GM23338 (cell line): Measurements from ENCODE around the gene TCERG1L.

ENCODE experiments used
- EZH2 ChIP-seq: fragments of 200-600 bp; sonication (generic); IDR thresholded peaks from one replicate; pipeline ENCODE4 v1.8.0; 2017; ENCODE audit warnings: antibody characterized with exemption, mild to moderate bottlenecking, low read depth; ENCODE audit not compliant: unreplicated experiment
- POLR2AphosphoS5 ChIP-seq: IDR thresholded peaks from 2 replicates; pipeline ENCODE4 v1.6.1; 2016; ENCODE audit warnings: antibody characterized with exemption, low read depth
- ZNF114 ChIP-seq: fragments of 250-450 bp; sonication (Bioruptor Pico); IDR thresholded peaks from 2 replicates; pipeline ENCODE4 v1.5.0; 2020; ENCODE audit warnings: mild to moderate bottlenecking, moderate library complexity
- TF ChIP-seq, protein P1 (sequence below), 2 experiments: fragments of 200-600 bp in 1 of 2; sonication (generic) in 1 of 2; conservative IDR thresholded peaks; 2 replicates each; pipeline versions ENCODE4 v1.5.1 to v1.6.1; 2016 to 2017; ENCODE audit warnings: antibody characterized with exemption in 2 of 2, low read depth in 2 of 2, mild to moderate bottlenecking in 2 of 2, moderate library complexity in 1 of 2
- TF ChIP-seq, protein P2 (sequence below): IDR thresholded peaks from one replicate; pipeline ENCODE4 v1.6.1; 2018; ENCODE audit warnings: antibody characterized with exemption; ENCODE audit not compliant: unreplicated experiment

GRCh38 chr10:131207584-131208532 lies 103.7 kb downstream of the TCERG1L start:
- no peak for TF ChIP-seq POLR2AphosphoS5
- TF ChIP-seq, protein P1, sequence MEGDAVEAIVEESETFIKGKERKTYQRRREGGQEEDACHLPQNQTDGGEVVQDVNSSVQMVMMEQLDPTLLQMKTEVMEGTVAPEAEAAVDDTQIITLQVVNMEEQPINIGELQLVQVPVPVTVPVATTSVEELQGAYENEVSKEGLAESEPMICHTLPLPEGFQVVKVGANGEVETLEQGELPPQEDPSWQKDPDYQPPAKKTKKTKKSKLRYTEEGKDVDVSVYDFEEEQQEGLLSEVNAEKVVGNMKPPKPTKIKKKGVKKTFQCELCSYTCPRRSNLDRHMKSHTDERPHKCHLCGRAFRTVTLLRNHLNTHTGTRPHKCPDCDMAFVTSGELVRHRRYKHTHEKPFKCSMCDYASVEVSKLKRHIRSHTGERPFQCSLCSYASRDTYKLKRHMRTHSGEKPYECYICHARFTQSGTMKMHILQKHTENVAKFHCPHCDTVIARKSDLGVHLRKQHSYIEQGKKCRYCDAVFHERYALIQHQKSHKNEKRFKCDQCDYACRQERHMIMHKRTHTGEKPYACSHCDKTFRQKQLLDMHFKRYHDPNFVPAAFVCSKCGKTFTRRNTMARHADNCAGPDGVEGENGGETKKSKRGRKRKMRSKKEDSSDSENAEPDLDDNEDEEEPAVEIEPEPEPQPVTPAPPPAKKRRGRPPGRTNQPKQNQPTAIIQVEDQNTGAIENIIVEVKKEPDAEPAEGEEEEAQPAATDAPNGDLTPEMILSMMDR (conservative IDR thresholded peaks at IDR 0.05; ENCODE audit: low read depth in 2 of 2): no peak
- TF ChIP-seq ZNF114 (CRISPR knock-in tag): no peak
- TF ChIP-seq EZH2: no peak
- TF ChIP-seq, protein P2, sequence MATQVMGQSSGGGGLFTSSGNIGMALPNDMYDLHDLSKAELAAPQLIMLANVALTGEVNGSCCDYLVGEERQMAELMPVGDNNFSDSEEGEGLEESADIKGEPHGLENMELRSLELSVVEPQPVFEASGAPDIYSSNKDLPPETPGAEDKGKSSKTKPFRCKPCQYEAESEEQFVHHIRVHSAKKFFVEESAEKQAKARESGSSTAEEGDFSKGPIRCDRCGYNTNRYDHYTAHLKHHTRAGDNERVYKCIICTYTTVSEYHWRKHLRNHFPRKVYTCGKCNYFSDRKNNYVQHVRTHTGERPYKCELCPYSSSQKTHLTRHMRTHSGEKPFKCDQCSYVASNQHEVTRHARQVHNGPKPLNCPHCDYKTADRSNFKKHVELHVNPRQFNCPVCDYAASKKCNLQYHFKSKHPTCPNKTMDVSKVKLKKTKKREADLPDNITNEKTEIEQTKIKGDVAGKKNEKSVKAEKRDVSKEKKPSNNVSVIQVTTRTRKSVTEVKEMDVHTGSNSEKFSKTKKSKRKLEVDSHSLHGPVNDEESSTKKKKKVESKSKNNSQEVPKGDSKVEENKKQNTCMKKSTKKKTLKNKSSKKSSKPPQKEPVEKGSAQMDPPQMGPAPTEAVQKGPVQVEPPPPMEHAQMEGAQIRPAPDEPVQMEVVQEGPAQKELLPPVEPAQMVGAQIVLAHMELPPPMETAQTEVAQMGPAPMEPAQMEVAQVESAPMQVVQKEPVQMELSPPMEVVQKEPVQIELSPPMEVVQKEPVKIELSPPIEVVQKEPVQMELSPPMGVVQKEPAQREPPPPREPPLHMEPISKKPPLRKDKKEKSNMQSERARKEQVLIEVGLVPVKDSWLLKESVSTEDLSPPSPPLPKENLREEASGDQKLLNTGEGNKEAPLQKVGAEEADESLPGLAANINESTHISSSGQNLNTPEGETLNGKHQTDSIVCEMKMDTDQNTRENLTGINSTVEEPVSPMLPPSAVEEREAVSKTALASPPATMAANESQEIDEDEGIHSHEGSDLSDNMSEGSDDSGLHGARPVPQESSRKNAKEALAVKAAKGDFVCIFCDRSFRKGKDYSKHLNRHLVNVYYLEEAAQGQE: no peak
